ENCODE measurements around the gene SMIM35. TPM values are rescaled to one million over a fixed set of nuclear protein-coding genes. Genes with fewer than 3 reads are reported as not detected.
"Not testable (repeated sequence)": the region's sequence is repeated elsewhere in the genome, so short reads cannot be mapped to it uniquely, and the experiment has no call there.

SMIM35 gene
- total RNA-seq, 2 experiments from 2014 or later, result not detected

DNA sequence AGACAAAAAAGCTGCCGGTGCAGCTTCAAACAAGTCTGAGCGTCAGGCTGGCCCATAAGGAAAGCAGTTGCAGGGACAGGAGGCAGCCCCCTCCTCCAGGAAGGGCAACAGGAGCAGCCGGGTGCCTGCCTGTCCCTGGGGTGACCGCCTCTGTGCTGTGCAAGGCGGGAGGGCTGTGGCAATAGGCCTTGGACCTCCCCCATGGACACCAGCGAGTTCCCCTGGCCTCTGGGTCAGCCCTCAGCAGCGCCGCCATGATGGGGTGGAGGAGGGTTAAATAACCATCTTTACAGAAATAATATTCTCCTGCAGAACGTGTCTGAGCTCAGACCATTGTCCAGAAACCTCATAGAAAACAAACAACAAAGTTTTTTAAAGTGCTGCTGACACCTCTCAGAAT, 13.2 kb downstream of the SMIM35 start:
- H3K9me3 Mint-ChIP-seq, result no peaks in the 10 kb centered on the region
- intact Hi-C loops (cut with micrococcal nuclease), result no loop called here
- H3K27me3 Mint-ChIP-seq (ENCODE audit: low read depth), result no peaks in the 10 kb centered on the region
- H3K27ac Mint-ChIP-seq, result no peak overlapping the region
- CTCF ChIA-PET, result no interaction called here
- H3K4me3 Mint-ChIP-seq, result no peak overlapping the region
- no peaks in the 10 kb centered on the region for H3K4me1 Mint-ChIP-seq (ENCODE audit: low read depth)
- no peak for DNase-seq
- no peaks in the 10 kb centered on the region for H3K36me3 Mint-ChIP-seq (ENCODE audit: low read depth)

DNA sequence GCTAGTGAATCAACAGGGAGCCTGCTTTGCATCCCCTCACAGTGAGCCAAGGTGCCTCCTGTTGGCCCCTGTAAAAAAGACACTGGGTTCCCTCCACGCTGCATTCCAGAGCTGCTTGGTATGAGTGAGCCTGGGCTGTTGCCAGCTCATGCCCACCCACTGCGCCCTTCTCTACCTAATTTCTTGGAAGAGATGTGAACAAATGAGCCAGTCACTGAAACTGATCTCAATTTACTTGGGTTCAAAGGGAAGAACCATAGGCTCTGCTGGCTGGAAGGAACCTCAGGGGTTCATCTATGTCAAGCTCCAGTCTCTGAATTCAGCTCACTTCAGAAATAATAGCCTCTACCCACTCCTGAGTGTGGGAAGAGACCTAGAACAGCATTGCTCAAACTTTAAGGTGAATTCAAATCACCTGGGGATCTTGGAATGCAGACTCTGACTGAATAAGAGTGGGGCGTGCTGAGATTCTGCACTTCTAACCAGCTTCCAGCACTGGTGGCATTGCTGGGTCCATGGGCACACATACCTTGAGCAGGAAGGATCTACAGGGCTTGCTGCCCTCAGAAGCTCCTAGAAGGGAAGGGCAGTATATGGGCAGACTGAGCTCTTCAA, 15.2 kb downstream of the SMIM35 start:
- CTCF ChIA-PET, result interaction anchor here (0.8 to 1.8 kb wide), 6 partner anchors 18 to 227 kb away, joined by 3 to 6 read pairs (median 4); no protein-coding TSS in a partner anchor
- no peaks in the 10 kb centered on the region for H3K27me3 Mint-ChIP-seq (ENCODE audit: low read depth)
- no peak overlapping the region for H3K4me3 Mint-ChIP-seq
- no peaks in the 10 kb centered on the region for H3K9me3 Mint-ChIP-seq
- H3K4me1 Mint-ChIP-seq (ENCODE audit: low read depth), result no peaks in the 10 kb centered on the region
- no peak overlapping the region for H3K27ac Mint-ChIP-seq
- DNase-seq, result no peak
- intact Hi-C loops (cut with micrococcal nuclease), result no loop called here
- no peaks in the 10 kb centered on the region for H3K36me3 Mint-ChIP-seq (ENCODE audit: low read depth)

- intact Hi-C loops (cut with micrococcal nuclease), result no loop called here
- H3K27ac Mint-ChIP-seq, result no peak overlapping the region
- no peaks in the 10 kb centered on the region for H3K27me3 Mint-ChIP-seq (ENCODE audit: low read depth)
- CTCF ChIA-PET, result no interaction called here
- no peaks in the 10 kb centered on the region for H3K9me3 Mint-ChIP-seq
- no peak for DNase-seq
- no peaks in the 10 kb centered on the region for H3K36me3 Mint-ChIP-seq (ENCODE audit: low read depth)
- no peaks in the 10 kb centered on the region for H3K4me1 Mint-ChIP-seq (ENCODE audit: low read depth)
- no peak overlapping the region for H3K4me3 Mint-ChIP-seq
Observed at GRCh38 chr11:118068945-118069612, 17.7 kb downstream of the SMIM35 start.

GRCh38 chr11:118068206-118068944, 18.4 kb downstream of the SMIM35 start:
- no peaks in the 10 kb centered on the region for H3K36me3 Mint-ChIP-seq (ENCODE audit: low read depth)
- CTCF ChIA-PET, result interaction anchor here (0.6 kb wide), 1 partner anchor 1141 kb away, joined by 4 read pairs; no protein-coding TSS in a partner anchor

GRCh38 chr11:118067006-118067405, 19.8 kb downstream of the SMIM35 start:
- DNase-seq, result no peak
- Mint-ChIP-seq H3K27ac (no peak overlapping the region), H3K36me3 (ENCODE audit: low read depth) (no peaks in the 10 kb centered on the region), H3K4me3 (no peak overlapping the region), H3K27me3 (ENCODE audit: low read depth) (no peaks in the 10 kb centered on the region), H3K4me1 (ENCODE audit: low read depth) (no peaks in the 10 kb centered on the region), H3K9me3 (no peaks in the 10 kb centered on the region)
- intact Hi-C loops (cut with micrococcal nuclease), result no loop called here
- CTCF ChIA-PET, result no interaction called here

More at GRCh38 chr11:118068206-118068944, 18.4 kb downstream of the SMIM35 start:
- intact Hi-C loops (cut with micrococcal nuclease), result no loop called here
- no peaks in the 10 kb centered on the region for H3K9me3 Mint-ChIP-seq
- H3K27ac Mint-ChIP-seq, result no peak overlapping the region
- H3K4me3 Mint-ChIP-seq, result no peak overlapping the region
- no peaks in the 10 kb centered on the region for H3K27me3 Mint-ChIP-seq (ENCODE audit: low read depth)
- no peak for DNase-seq
- H3K4me1 Mint-ChIP-seq (ENCODE audit: low read depth), result no peaks in the 10 kb centered on the region

GRCh38 chr11:118065384-118065783, 21.4 kb downstream of the SMIM35 start:
- H3K9me3 Mint-ChIP-seq, result no peaks in the 10 kb centered on the region
- CTCF ChIA-PET, result no interaction called here
- no peak overlapping the region for H3K4me3 Mint-ChIP-seq
- intact Hi-C loops (cut with micrococcal nuclease), result no loop called here
- no peak overlapping the region for H3K27ac Mint-ChIP-seq
- H3K4me1 Mint-ChIP-seq (ENCODE audit: low read depth), result no peaks in the 10 kb centered on the region
- H3K27me3 Mint-ChIP-seq (ENCODE audit: low read depth), result no peaks in the 10 kb centered on the region
- DNase-seq, result no peak
- H3K36me3 Mint-ChIP-seq (ENCODE audit: low read depth), result no peaks in the 10 kb centered on the region

DNA sequence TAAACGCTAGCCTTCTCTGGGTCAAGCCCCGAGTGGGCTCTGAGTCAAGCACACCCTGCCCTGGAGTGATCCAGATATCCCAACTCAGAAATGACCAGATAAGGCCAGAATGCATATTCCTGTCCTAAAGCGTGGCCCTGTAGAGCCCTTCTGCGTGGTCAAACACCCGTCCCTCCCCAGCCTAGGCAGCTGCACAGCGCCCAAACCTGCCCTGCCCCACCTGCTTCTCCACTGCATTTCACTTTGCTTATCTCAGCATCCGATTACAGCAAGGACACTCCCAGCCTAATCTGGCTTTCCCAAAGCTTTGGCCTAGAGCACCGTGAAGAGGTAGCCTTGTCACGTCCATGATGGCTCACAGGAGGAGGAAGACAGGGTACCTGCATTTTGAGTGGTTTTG, 21.8 kb downstream of the SMIM35 start:
- CTCF ChIA-PET, result no interaction called here
- H3K4me3 Mint-ChIP-seq, result no peak overlapping the region
- intact Hi-C loops (cut with micrococcal nuclease), result no loop called here
- H3K36me3 Mint-ChIP-seq (ENCODE audit: low read depth), result no peaks in the 10 kb centered on the region
- H3K27me3 Mint-ChIP-seq (ENCODE audit: low read depth), result no peaks in the 10 kb centered on the region
- no peak for DNase-seq
- H3K4me1 Mint-ChIP-seq (ENCODE audit: low read depth), result no peaks in the 10 kb centered on the region
- no peak overlapping the region for H3K27ac Mint-ChIP-seq
- no peaks in the 10 kb centered on the region for H3K9me3 Mint-ChIP-seq

DNA sequence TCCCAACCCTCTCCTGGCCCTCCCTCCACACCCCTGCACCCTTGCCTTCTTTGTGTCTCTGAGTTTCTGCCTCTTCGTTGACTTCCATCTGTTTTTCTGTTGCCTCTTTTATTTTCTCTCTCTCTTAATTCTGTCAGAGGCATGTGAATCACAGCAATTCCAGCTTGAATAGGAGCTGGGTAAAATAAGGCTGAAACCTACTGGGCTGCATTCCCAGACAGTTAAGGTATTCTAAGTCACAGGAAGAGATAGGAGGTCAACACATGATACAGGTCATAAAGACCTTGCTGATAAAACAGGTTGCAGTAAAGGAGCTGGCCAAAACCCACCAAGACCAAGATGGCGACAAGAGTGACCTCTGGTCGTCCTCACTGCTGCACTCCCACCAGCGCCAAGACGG, 24.1 kb downstream of the SMIM35 start:
- intact Hi-C loops (cut with micrococcal nuclease); H3K4me1 Mint-ChIP-seq (ENCODE audit: low read depth); H3K9me3 Mint-ChIP-seq; H3K4me3 Mint-ChIP-seq; H3K27me3 Mint-ChIP-seq (ENCODE audit: low read depth); DNase-seq; H3K27ac Mint-ChIP-seq; H3K36me3 Mint-ChIP-seq (ENCODE audit: low read depth): not testable (repeated sequence)
- CTCF ChIA-PET, result interaction anchor here (1.4 to 2.4 kb wide), 3 partner anchors 9 to 255 kb away, joined by 5 to 7 read pairs (median 6); no protein-coding TSS in a partner anchor

GRCh38 chr11:118062181-118062580, 24.6 kb downstream of the SMIM35 start:
- DNase-seq; H3K9me3 Mint-ChIP-seq; H3K4me1 Mint-ChIP-seq (ENCODE audit: low read depth); H3K4me3 Mint-ChIP-seq; H3K36me3 Mint-ChIP-seq (ENCODE audit: low read depth); intact Hi-C loops (cut with micrococcal nuclease); H3K27ac Mint-ChIP-seq; H3K27me3 Mint-ChIP-seq (ENCODE audit: low read depth): not testable (repeated sequence)
- CTCF ChIA-PET, result interaction anchor here (1.4 to 2.4 kb wide), 3 partner anchors 9 to 255 kb away, joined by 5 to 7 read pairs (median 6); no protein-coding TSS in a partner anchor

- H3K27ac Mint-ChIP-seq, result no peak overlapping the region
- H3K4me1 Mint-ChIP-seq (ENCODE audit: low read depth), result no peaks in the 10 kb centered on the region
- intact Hi-C loops (cut with micrococcal nuclease), result no loop called here
- no peaks in the 10 kb centered on the region for H3K27me3 Mint-ChIP-seq (ENCODE audit: low read depth)
- no peaks in the 10 kb centered on the region for H3K36me3 Mint-ChIP-seq (ENCODE audit: low read depth)
- no peak for DNase-seq
- no peaks in the 10 kb centered on the region for H3K9me3 Mint-ChIP-seq
- no peak overlapping the region for H3K4me3 Mint-ChIP-seq
- CTCF ChIA-PET, result interaction anchor here (0.5 to 2.4 kb wide), 4 partner anchors 9 to 923 kb away, joined by 3 to 7 read pairs (median 6); no protein-coding TSS in a partner anchor
Observed at GRCh38 chr11:118061586-118062125, 25.1 kb downstream of the SMIM35 start.

- no peaks in the 10 kb centered on the region for H3K27me3 Mint-ChIP-seq (ENCODE audit: low read depth)
- no peak overlapping the region for H3K4me3 Mint-ChIP-seq
- no peak overlapping the region for H3K27ac Mint-ChIP-seq
- CTCF ChIA-PET, result interaction anchor here (2.2 to 2.4 kb wide), 2 partner anchors 8 to 114 kb away, joined by 6 to 7 read pairs; no protein-coding TSS in a partner anchor
- no peaks in the 10 kb centered on the region for H3K36me3 Mint-ChIP-seq (ENCODE audit: low read depth)
- no peak for DNase-seq
- H3K9me3 Mint-ChIP-seq, result no peaks in the 10 kb centered on the region
- intact Hi-C loops (cut with micrococcal nuclease), result no loop called here
- no peaks in the 10 kb centered on the region for H3K4me1 Mint-ChIP-seq (ENCODE audit: low read depth)
Observed at GRCh38 chr11:118060869-118061268, 25.9 kb downstream of the SMIM35 start.

DNA sequence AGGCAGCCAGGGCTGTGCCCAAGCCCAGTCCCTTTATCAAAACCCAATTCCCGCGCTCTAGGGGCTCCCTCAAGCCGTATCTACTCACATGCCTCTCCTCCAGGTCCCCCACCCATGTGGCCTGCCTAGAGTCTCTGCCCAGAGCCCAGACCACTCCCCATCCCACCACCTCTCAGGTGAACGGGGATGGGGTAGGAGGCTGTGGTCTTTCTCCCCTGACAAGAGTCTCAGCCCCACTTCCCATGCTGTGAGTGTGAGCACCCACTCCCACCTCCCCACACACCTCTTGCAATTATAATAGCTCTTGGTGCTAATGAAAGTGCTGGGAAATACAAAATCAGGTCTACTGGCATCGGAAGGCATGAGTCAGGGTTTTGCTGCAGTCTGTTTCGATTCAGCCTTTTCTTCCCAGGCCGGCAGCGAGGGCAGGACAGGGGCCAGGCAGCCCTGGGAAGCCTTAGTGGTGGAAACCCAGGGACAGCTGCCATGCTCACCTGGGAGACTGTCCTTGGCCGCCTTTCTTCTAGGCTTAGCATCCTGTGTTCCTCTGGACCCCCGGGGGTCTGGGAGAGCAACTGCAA, 26.6 kb downstream of the SMIM35 start:
- intact Hi-C loops (cut with micrococcal nuclease), result no loop called here
- Mint-ChIP-seq H3K27me3 (ENCODE audit: low read depth) (no peaks in the 10 kb centered on the region), H3K4me3 (no peak overlapping the region), H3K36me3 (ENCODE audit: low read depth) (no peaks in the 10 kb centered on the region), H3K4me1 (ENCODE audit: low read depth) (no peaks in the 10 kb centered on the region), H3K27ac (no peak overlapping the region), H3K9me3 (no peaks in the 10 kb centered on the region)
- DNase-seq, result no peak
- CTCF ChIA-PET, result interaction anchor here (1.5 to 10.2 kb wide), 2 partner anchors 112 to 217 kb away, joined by 4 to 230 read pairs; no protein-coding TSS in a partner anchor
